ENCODE measurements around the gene PSME2. TPM values are rescaled to one million over a fixed set of nuclear protein-coding genes. Genes with fewer than 3 reads are reported as not detected.

Gene PSME2
- total RNA-seq, 1 experiment from 2014 or later: 191 TPM

DNA sequence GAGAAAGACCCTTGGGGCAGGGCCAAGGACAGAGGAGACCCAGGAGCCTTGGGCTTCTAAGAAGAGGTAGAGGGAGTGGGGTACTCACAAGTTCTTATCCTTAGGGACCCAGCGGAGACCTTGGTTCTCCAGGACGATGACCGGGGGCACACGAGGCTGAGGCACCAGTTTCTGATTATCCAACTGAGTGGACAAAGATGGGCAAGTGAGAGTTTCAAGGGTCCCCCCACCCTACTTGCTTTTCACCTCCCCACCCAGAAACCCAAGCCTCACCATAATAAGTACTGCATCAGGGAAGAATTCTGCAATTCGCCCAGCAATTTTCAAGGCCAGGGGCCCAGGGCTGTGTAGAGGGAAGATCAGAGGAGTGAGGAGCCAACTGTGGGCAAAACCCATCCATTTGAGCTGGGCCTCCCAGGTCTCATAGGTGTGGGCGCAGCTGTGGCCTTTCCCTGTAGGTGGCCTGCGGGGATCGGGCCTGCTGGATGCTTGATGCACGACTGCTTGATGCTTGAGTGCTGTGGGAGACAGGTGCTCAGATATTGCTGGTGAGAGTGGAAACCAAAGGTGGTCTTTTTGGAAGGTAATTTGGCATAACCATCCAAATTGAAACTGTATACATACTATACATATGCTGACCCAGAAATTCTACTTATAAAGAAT is 7.0 kb downstream of the PSME2 start:
- DNase-seq (ENCODE audit: low read depth): no peak
- in situ Hi-C loops (cut with HindIII; ENCODE audit: low pct_unique_long_range_greater_than_20kb, low sequenced_read_pairs): no loop called here

DNA sequence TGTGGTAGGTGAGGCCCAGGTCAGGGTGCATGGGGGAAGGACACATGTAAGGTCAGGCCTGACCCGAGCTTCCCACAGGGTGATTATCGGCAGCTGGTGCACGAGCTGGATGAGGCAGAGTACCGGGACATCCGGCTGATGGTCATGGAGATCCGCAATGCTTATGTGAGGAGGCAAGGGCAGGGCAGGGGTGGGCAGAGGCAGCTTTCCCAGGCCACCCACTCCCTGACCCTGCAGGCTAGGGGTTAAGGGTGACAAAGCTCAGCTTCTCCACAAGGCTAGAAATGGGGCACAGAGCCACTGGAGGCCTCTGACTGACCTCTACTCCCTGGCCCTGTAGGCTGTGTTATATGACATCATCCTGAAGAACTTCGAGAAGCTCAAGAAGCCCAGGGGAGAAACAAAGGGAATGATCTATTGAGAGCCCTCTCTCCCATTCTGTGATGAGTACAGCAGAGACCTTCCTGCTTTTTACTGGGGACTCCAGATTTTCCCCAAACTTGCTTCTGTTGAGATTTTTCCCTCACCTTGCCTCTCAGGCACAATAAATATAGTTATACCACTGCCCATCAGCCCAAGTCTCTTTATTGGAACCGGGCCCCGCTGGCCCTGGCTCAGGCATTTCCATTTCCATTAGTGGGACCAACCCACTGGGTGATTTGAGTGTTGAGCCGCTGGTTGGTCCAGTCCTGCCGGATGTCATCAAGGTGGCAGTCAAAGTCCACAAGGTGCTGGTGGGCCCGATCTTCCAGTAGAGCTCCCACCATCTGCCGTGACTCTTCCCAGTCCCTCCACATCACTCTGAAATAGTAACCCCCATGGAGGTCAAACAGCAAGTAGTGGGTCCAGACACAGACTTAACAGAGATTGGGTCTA is 7.8 kb downstream of the PSME2 start:
- DNase-seq (ENCODE audit: low read depth): no peak
- in situ Hi-C loops (cut with HindIII; ENCODE audit: low pct_unique_long_range_greater_than_20kb, low sequenced_read_pairs): no loop called here

DNA sequence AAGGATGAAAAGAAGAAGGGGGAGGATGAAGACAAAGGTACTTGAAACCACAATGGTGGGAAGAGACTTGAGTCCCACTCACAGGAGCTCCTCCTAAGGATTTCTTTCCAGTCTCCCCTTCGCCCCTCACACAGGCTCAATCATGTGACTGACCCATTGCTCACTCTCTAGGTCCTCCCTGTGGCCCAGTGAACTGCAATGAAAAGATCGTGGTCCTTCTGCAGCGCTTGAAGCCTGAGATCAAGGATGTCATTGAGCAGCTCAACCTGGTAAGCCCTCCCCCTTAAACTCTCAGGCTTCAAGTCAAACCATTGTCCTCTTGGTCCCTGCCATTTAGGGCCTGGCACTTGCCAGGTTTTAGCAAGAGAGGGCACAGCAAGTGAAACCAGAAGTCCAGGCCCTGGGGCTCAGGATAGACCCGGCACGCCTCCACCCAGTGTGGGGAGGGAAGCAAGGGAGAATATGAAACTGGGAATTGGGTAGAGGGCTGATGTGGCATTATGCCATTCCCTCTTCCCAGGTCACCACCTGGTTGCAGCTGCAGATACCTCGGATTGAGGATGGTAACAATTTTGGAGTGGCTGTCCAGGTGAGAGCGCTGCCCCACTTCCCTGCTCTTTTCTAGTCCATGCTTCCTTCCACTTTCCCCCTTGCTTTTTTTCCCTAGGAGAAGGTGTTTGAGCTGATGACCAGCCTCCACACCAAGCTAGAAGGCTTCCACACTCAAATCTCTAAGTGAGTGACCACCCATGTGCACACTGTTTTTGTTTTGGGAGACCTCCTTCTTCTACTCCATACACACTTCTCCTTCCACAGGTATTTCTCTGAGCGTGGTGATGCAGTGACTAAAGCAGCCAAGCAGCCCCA is 8.6 kb downstream of the PSME2 start:
- in situ Hi-C loops (cut with HindIII; ENCODE audit: low pct_unique_long_range_greater_than_20kb, low sequenced_read_pairs): no loop called here
- DNase-seq (ENCODE audit: low read depth): no peak

GRCh38 chr14:24136684-24137528 is 9.5 kb downstream of the PSME2 start:
- no peak for DNase-seq (ENCODE audit: low read depth)
- in situ Hi-C loops (cut with HindIII; ENCODE audit: low pct_unique_long_range_greater_than_20kb, low sequenced_read_pairs): no loop called here

GRCh38 chr14:24135834-24136683 is 10.4 kb downstream of the PSME2 start, which contains the start of gene PSME1:
TSS of gene PSME1 (plus strand) at chr14:24136194. CDS start at chr14:24136263, 69 bp downstream.
- in situ Hi-C loops (cut with HindIII; ENCODE audit: low pct_unique_long_range_greater_than_20kb, low sequenced_read_pairs): no loop called here
- peak; percentile 80 for DNase-seq (ENCODE audit: low read depth)

- in situ Hi-C loops (cut with HindIII; ENCODE audit: low pct_unique_long_range_greater_than_20kb, low sequenced_read_pairs): no loop called here
- no peak for DNase-seq (ENCODE audit: low read depth)
Measured at GRCh38 chr14:24135584-24135833, 10.9 kb downstream of the PSME2 start.

- in situ Hi-C loops (cut with HindIII; ENCODE audit: low pct_unique_long_range_greater_than_20kb, low sequenced_read_pairs): no loop called here
- DNase-seq (ENCODE audit: low read depth): no peak
Measured at GRCh38 chr14:24133735-24134134, 12.7 kb downstream of the PSME2 start.

- no peak for DNase-seq (ENCODE audit: low read depth)
- in situ Hi-C loops (cut with HindIII; ENCODE audit: low pct_unique_long_range_greater_than_20kb, low sequenced_read_pairs): no loop called here
Measured at GRCh38 chr14:24132976-24133375, 13.4 kb downstream of the PSME2 start.

DNA sequence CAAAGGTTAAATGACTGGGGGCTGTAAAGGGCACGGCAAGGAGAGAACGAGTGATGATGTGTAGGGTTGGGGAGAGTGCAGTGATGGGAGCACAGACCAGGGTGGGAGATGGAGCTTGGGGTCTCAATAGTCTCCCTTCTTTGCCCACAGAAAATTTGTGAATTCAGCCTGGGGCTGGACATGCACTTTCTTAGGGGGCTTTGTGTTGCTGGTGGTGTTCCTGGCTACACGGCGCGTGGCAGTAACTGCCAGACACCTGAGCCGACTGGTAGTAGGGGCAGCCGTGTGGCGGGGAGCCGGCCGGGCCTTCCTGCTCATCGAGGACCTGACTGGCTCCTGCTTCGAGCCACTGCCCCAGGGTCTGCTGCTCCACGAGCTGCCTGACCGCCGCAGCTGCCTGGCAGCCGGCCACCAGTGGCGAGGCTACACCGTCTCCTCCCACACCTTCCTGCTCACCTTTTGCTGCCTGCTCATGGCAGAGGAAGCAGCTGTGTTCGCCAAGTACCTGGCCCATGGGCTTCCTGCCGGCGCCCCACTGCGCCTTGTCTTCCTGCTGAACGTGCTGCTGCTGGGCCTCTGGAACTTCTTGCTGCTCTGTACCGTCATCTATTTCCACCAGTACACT is 14.2 kb downstream of the PSME2 start:
- in situ Hi-C loops (cut with HindIII; ENCODE audit: low pct_unique_long_range_greater_than_20kb, low sequenced_read_pairs): no loop called here
- no peak for DNase-seq (ENCODE audit: low read depth)

DNA sequence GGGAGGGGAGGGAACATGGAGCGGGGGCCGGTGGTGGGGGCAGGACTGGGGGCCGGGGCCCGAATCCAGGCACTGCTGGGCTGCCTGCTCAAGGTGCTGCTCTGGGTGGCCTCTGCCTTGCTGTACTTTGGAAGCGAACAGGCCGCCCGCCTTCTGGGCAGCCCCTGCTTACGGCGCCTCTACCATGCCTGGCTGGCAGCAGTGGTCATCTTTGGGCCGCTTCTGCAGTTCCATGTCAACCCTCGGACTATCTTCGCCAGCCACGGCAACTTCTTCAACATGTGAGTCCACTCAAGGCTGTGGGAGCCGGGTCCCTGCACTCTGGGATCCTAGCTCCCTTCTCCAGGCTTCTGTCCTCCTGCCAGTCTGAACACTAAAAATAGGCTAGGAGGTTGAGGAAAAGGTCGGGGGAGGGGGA is 14.9 kb downstream of the PSME2 start:
- DNase-seq (ENCODE audit: low read depth): no peak
- in situ Hi-C loops (cut with HindIII; ENCODE audit: low pct_unique_long_range_greater_than_20kb, low sequenced_read_pairs): no loop called here

DNA sequence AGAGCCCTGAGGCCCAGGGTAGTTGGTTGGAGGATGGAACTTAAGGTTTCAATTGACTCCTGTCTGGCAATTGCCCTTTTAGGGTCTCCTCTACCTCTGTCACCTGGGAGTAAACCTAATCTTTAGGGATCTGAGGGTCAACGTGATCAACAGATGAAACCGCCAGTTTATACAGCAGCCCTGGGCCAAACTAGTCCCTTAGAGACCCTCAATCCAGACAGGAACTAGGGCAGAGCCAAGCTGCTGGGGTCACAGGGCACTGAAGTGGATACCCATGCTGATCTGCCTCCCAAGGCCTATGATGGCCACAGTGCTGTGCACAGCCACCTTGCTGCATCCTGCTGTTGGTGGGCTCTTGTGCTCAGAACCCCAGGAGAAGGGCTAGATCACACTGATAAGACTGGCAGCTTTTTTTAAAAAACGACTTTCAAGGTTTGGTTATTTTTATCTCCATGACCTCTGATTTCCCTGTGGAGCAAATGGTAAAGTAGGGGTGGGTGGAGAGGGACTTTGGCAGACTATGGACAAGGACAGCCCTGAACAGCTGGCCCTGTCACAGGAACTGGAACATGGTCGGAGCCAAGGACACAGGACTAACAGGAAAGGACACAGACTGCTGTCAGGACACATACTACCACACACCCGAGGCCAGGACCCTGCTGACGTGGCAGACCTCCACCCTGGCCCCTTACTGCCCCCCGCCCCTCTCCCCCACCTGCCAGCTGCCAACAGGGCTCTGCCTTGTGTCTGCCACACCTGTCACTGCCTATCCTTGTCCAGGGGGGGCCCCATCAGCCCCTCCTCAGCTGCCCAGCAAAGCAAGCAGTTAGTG is 15.5 kb downstream of the PSME2 start:
- in situ Hi-C loops (cut with HindIII; ENCODE audit: low pct_unique_long_range_greater_than_20kb, low sequenced_read_pairs): no loop called here
- no peak for DNase-seq (ENCODE audit: low read depth)

DNA sequence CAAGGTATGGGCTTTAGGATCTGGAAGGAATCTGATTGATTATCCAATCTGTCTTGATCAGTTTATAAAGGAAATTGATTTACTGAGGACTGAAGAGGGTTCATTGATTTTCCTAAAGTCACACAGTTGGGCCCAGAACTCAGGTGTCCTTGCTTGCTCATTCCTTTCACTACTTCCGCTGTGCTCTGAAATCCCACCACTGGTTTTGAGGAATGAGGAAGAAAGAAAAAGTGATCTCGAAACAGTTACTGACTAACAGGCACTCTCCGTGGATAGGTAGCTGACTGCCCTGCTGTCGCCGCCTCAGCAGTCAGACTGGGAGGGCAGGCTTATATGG is 16.1 kb downstream of the PSME2 start, which contains the start of gene FITM1:
Gene FITM1 (plus strand): TSS at position 280 of the 337 bp plus-strand sequence. CDS start 905 bp downstream, outside the sequence.
- no peak for DNase-seq (ENCODE audit: low read depth)
- in situ Hi-C loops (cut with HindIII; ENCODE audit: low pct_unique_long_range_greater_than_20kb, low sequenced_read_pairs): no loop called here

GRCh38 chr14:24129410-24129998 is 16.9 kb downstream of the PSME2 start:
- no peak for DNase-seq (ENCODE audit: low read depth)
- in situ Hi-C loops (cut with HindIII; ENCODE audit: low pct_unique_long_range_greater_than_20kb, low sequenced_read_pairs): no loop called here

GRCh38 chr14:24127673-24128072 is 18.7 kb downstream of the PSME2 start:
- in situ Hi-C loops (cut with HindIII; ENCODE audit: low pct_unique_long_range_greater_than_20kb, low sequenced_read_pairs): no loop called here
- DNase-seq (ENCODE audit: low read depth): no peak

DNA sequence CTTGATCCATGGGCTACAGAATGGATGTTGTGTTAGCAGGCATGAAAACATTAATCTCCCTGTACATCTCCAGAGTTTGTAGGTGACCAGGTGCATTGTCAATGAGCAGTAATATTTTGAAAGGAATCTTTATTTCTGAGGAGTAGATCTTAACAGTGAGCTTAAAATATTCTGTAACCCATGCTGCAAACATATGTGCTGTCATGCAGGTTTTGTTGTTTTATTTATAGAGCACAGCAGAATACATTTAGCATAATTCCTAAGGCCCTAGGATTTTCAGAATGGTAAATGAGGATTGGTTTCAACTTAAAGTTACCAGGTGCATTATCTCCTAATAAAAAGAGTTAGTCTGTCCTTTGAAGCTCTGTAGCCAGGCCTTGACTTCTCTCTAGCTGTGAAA is 19.5 kb downstream of the PSME2 start:
- in situ Hi-C loops (cut with HindIII; ENCODE audit: low pct_unique_long_range_greater_than_20kb, low sequenced_read_pairs): no loop called here
- DNase-seq (ENCODE audit: low read depth): no peak
